Liver (tissue), 9 donors: ENCODE results near the gene KRT27. TPM values are rescaled to one million over a fixed set of nuclear protein-coding genes. Genes with fewer than 3 reads are reported as not detected.

Experiments
- DNase-seq: peaks from one replicate; pipeline ENCODE4 v3.0.0-alpha.2; 2017; ENCODE audit warnings: low spot score
- H3K27ac ChIP-seq, 2 donors: one replicate each; pipeline ENCODE4 v1.7.0; 2013; ENCODE audit warnings: inconsistent platforms in 2 of 2, low read length in 2 of 2, control low read depth in 1 of 2, low read depth in 1 of 2, mild to moderate bottlenecking in 1 of 2
- H3K27me3 ChIP-seq, 4 donors: one replicate each; pipeline versions ENCODE4 v1.6.1 to v1.7.0; 2013; ENCODE audit warnings: low read length in 3 of 4, inconsistent platforms in 1 of 4, mild to moderate bottlenecking in 1 of 4, moderate library complexity in 1 of 4; ENCODE audit not compliant: control insufficient read depth in 4 of 4, insufficient read depth in 4 of 4
- H3K36me3 ChIP-seq, 4 donors: one replicate each; pipeline versions ENCODE4 v1.6.1 to v1.7.0; 2013; ENCODE audit warnings: low read length in 3 of 4, mild to moderate bottlenecking in 3 of 4, low read depth in 1 of 4, moderate library complexity in 1 of 4; ENCODE audit not compliant: control insufficient read depth in 4 of 4, insufficient read depth in 3 of 4
- H3K4me1 ChIP-seq, 4 donors: one replicate each; pipeline versions ENCODE4 v1.6.1 to v1.7.0; 2013; ENCODE audit warnings: low read length in 3 of 4, mild to moderate bottlenecking in 3 of 4, moderate library complexity in 1 of 4; ENCODE audit not compliant: control insufficient read depth in 4 of 4, insufficient read depth in 4 of 4
- H3K4me3 ChIP-seq, 3 donors: one replicate each; pipeline versions ENCODE4 v1.6.1 to v1.7.0; 2013; ENCODE audit warnings: low read length in 3 of 3, control low read depth in 1 of 3, low read depth in 1 of 3, mild to moderate bottlenecking in 1 of 3
- H3K9ac ChIP-seq, 2 donors: one replicate each; pipeline ENCODE4 v1.7.0; 2013; ENCODE audit warnings: low read length in 2 of 2, mild to moderate bottlenecking in 2 of 2, moderate library complexity in 2 of 2, control low read depth in 1 of 2, low read depth in 1 of 2
- H3K9me3 ChIP-seq, 4 donors: one replicate each; pipeline versions ENCODE4 v1.6.1 to v1.7.0; 2013; ENCODE audit warnings: low read length in 3 of 4; ENCODE audit not compliant: control insufficient read depth in 4 of 4
- ATF3 ChIP-seq: IDR thresholded peaks from 2 replicates; pipeline ENCODE4 v1.6.1; 2016; ENCODE audit warnings: antibody characterized with exemption
- CTCF ChIP-seq: fragments of 150-350 bp; IDR thresholded peaks from 2 replicates; pipeline ENCODE4 v1.5.1; 2017; ENCODE audit warnings: improper control_type of control experiment, low read depth, low read length; ENCODE audit not compliant: missing input control
- EGR1 ChIP-seq, 2 donors: IDR thresholded peaks; 2 replicates each; pipeline ENCODE4 v1.6.1; 2016 to 2018; ENCODE audit warnings: antibody characterized with exemption in 2 of 2, low read depth in 2 of 2
- FOXA1 ChIP-seq: IDR thresholded peaks from 2 replicates; pipeline ENCODE4 v1.6.1; 2016; ENCODE audit warnings: antibody characterized with exemption
- FOXA2 ChIP-seq: IDR thresholded peaks from 2 replicates; pipeline ENCODE4 v1.6.1; 2016; ENCODE audit warnings: antibody characterized with exemption
- GABPA ChIP-seq, 2 donors: IDR thresholded peaks in 1 of 2; conservative IDR thresholded peaks in 1 of 2; 2 replicates each; pipeline ENCODE4 v1.6.1; 2016; ENCODE audit warnings: antibody characterized with exemption in 2 of 2, mild to moderate bottlenecking in 1 of 2, moderate library complexity in 1 of 2
- HNF4A ChIP-seq, 2 donors: conservative IDR thresholded peaks; 2 replicates each; pipeline ENCODE4 v1.6.1; 2016; ENCODE audit warnings: antibody characterized with exemption in 2 of 2, mild to moderate bottlenecking in 2 of 2
- HNF4G ChIP-seq: IDR thresholded peaks from 2 replicates; pipeline ENCODE4 v1.6.1; 2016; ENCODE audit warnings: antibody characterized with exemption
- JUND ChIP-seq, 2 donors: IDR thresholded peaks; 2 replicates each; pipeline ENCODE4 v1.6.1; 2016; ENCODE audit warnings: antibody characterized with exemption in 2 of 2
- MAX ChIP-seq: IDR thresholded peaks from 2 replicates; pipeline ENCODE4 v1.6.1; 2016; ENCODE audit warnings: antibody characterized with exemption
- NR2F2 ChIP-seq: IDR thresholded peaks from 2 replicates; pipeline ENCODE4 v1.6.1; 2016; ENCODE audit warnings: antibody characterized with exemption
- RAD21 ChIP-seq, 2 donors: IDR thresholded peaks; 2 replicates each; pipeline ENCODE4 v1.6.1; 2016; ENCODE audit warnings: antibody characterized with exemption in 2 of 2, mild to moderate bottlenecking in 2 of 2
- REST ChIP-seq: IDR thresholded peaks from 2 replicates; pipeline ENCODE4 v1.6.1; 2016; ENCODE audit warnings: antibody characterized with exemption, mild to moderate bottlenecking
- RXRA ChIP-seq, 2 donors: IDR thresholded peaks; 2 replicates each; pipeline ENCODE4 v1.6.1; 2017 to 2018; ENCODE audit warnings: antibody characterized with exemption in 2 of 2, mild to moderate bottlenecking in 1 of 2
- SP1 ChIP-seq: IDR thresholded peaks from 2 replicates; pipeline ENCODE4 v1.6.1; 2018; ENCODE audit warnings: antibody characterized with exemption, mild to moderate bottlenecking
- TAF1 ChIP-seq: conservative IDR thresholded peaks from 2 replicates; pipeline ENCODE4 v1.6.1; 2016; ENCODE audit warnings: antibody characterized with exemption, mild to moderate bottlenecking
- YY1 ChIP-seq: IDR thresholded peaks from 2 replicates; pipeline ENCODE4 v1.6.1; 2016; ENCODE audit warnings: antibody characterized with exemption, mild to moderate bottlenecking
- ZBTB33 ChIP-seq: IDR thresholded peaks from 2 replicates; pipeline ENCODE4 v1.6.1; 2016; ENCODE audit warnings: antibody characterized with exemption
- WGBS: extraction: QIAGEN DNeasy Blood & Tissue Kit; methylation state at CpG from one replicate; pipeline ENCODE4 v1.1.7; 2013; 5-methylcytosine and 5-hydroxymethylcytosine counted together
- polyA plus RNA-seq, 2 donors: library from polyadenylated mRNA; stranded (reverse) in 1 of 2; unstranded in 1 of 2; fragments of 200-250 nt in 1 of 2; fragments of >200 nt in 1 of 2; fragmentation: Nextera tagmentation in 1 of 2; extraction: Ambion mirVana in 1 of 2; gene quantifications; one replicate each; pipeline versions ENCODE4 v1.2.1 to v1.2.3, GENCODE V29; 2013 to 2015
- total RNA-seq, 2 donors: library from RNA; depleted of rRNA; stranded (reverse); fragments of >200 nt; gene quantifications; one replicate each; pipeline ENCODE4 v1.2.3, GENCODE V29; 2014
- donor health status: healthy.
- donor health status: healthy.
- donor health status: healthy.
- donor health status: healthy.
- donor health status: healthy.

Gene KRT27
- total and polyA plus RNA-seq, 4 donors = not detected

- Histone ChIP-seq H3K27me3 (peaks cover 0 to 23% (median 2%) of the 10 kb centered on the region in 4 donors), H3K9me3 (no peaks in the 10 kb centered on the region), H3K36me3 (no peaks in the 10 kb centered on the region), H3K4me1 (peaks cover 0 to 4% (median 2%) of the 10 kb centered on the region in 4 donors), H3K4me3 (no peak overlapping the region), H3K9ac (no peak overlapping the region), H3K27ac (no peak overlapping the region)
- DNase-seq = no peak
- TF ChIP-seq NR2F2 (no peak), FOXA1 (no peak), FOXA2 (no peak), RAD21 (IDR thresholded peaks at IDR 0.05) (no peak), EGR1 (IDR thresholded peaks at IDR 0.05; ENCODE audit: low read depth in 2 of 2) (no peak), HNF4G (no peak), ATF3 (no peak), MAX (no peak)
- WGBS = 81% methylated on average over 4 of the region's 4 CpGs
Observed at GRCh38 chr17:40775945-40776344, 6.4 kb downstream of the KRT27 start.

GRCh38 chr17:40772101-40772500, 10.2 kb downstream of the KRT27 start, which contains the start of gene KRT26:
KRT26 (minus strand) TSS chr17:40772201; CDS start chr17:40772113, 88 bp downstream.
- no peak within 1 kb of the TSS for H3K27ac ChIP-seq
- WGBS = 86% methylated on average over 3 of the region's 3 CpGs
- H3K27me3 ChIP-seq = peaks cover 0 to 18% (median 1%) of the 10 kb centered on the region in 4 donors
- H3K36me3 ChIP-seq = no peaks in the 10 kb centered on the region
- H3K4me1 ChIP-seq = no peaks in the 10 kb centered on the region
- DNase-seq = no peak
- TF ChIP-seq MAX (no peak), EGR1 (IDR thresholded peaks at IDR 0.05; ENCODE audit: low read depth in 2 of 2) (no peak), RAD21 (IDR thresholded peaks at IDR 0.05) (no peak), ATF3 (no peak), HNF4G (no peak), HNF4A (conservative IDR thresholded peaks at IDR 0.05) (no peak), TAF1 (no peak), FOXA1 (no peak), ZBTB33 (no peak), RXRA (IDR thresholded peaks at IDR 0.05) (no peak), GABPA (IDR thresholded peaks at IDR 0.05 in 1 of 2, conservative IDR thresholded peaks at IDR 0.05 in 1 of 2) (no peak), REST (no peak), SP1 (no peak), CTCF (no peak), JUND (IDR thresholded peaks at IDR 0.05) (no peak), YY1 (no peak)
- no peak within 1 kb of the TSS for H3K9ac ChIP-seq
- no peak within 1 kb of the TSS for H3K4me3 ChIP-seq
- no peaks in the 10 kb centered on the region for H3K9me3 ChIP-seq
